Lower leg skin (tissue), 3 donors: Measurements from ENCODE around the gene ENDOU.
"Not testable (repeated sequence)": the region's sequence is repeated elsewhere in the genome, so short reads cannot be mapped to it uniquely, and the experiment has no call there.

Experiments
- POLR2A ChIP-seq, 2 donors: fragments of 450-650 bp; IDR thresholded peaks; one replicate each; pipeline ENCODE4 v1.6.1; 2016 to 2017; ENCODE audit warnings: antibody characterized with exemption in 2 of 2, mild to moderate bottlenecking in 1 of 2, moderate library complexity in 1 of 2
- TF ChIP-seq, protein P1 (sequence below), 3 donors: fragments of 450-650 bp; IDR thresholded peaks; one replicate each; pipeline ENCODE4 v1.5.1; 2016; ENCODE audit warnings: antibody characterized with exemption in 3 of 3, mild to moderate bottlenecking in 3 of 3, moderate library complexity in 2 of 3

DNA sequence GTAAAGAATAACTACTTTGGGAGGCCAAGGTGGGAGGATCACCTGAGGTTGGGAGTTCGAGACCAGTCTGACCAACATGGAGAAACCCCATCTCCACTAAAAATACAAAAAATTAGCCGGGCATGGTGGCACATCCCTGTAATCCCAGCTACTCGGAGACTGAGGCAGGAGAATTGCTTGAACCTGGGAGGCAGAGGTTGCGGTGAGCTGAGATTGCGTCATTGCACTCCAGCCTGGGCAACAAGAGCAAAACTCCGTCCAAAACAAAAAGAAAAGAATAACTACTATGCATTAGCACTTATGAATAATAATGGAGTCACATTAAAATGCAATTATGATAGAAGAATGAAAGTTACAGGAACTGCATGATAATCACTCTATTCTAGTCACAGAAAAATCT, 57.4 kb downstream of the ENDOU start:
- TF ChIP-seq, protein P1, sequence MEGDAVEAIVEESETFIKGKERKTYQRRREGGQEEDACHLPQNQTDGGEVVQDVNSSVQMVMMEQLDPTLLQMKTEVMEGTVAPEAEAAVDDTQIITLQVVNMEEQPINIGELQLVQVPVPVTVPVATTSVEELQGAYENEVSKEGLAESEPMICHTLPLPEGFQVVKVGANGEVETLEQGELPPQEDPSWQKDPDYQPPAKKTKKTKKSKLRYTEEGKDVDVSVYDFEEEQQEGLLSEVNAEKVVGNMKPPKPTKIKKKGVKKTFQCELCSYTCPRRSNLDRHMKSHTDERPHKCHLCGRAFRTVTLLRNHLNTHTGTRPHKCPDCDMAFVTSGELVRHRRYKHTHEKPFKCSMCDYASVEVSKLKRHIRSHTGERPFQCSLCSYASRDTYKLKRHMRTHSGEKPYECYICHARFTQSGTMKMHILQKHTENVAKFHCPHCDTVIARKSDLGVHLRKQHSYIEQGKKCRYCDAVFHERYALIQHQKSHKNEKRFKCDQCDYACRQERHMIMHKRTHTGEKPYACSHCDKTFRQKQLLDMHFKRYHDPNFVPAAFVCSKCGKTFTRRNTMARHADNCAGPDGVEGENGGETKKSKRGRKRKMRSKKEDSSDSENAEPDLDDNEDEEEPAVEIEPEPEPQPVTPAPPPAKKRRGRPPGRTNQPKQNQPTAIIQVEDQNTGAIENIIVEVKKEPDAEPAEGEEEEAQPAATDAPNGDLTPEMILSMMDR (IDR thresholded peaks at IDR 0.05), result not testable (repeated sequence)
- not testable (repeated sequence) for TF ChIP-seq POLR2A (IDR thresholded peaks at IDR 0.05)
